Measurements from ENCODE around the gene SDK1. TPM values are rescaled to one million over a fixed set of nuclear protein-coding genes. Genes with fewer than 3 reads are reported as not detected.

SDK1 gene
- total RNA-seq, 2 experiments from 2014 or later, result 0.25 to 0.78 TPM

- no peaks in the 10 kb centered on the region for H3K9me3 Mint-ChIP-seq
These were observed 349.8 kb downstream of the SDK1 start for GRCh38 chr7:3650844-3651243.

GRCh38 chr7:3655635-3656034, 354.6 kb downstream of the SDK1 start:
- H3K4me1 Mint-ChIP-seq (ENCODE audit: low read depth), result no peaks in the 10 kb centered on the region
- H3K36me3 Mint-ChIP-seq (ENCODE audit: low read depth), result no peaks in the 10 kb centered on the region
- DNase-seq, result no peak
- ChIA-PET POLR2A (no interaction called here), CTCF (interaction anchor here (1.3 kb wide), 1 partner anchor 10 kb away, joined by 3 read pairs; no protein-coding TSS in a partner anchor)
- intact Hi-C loops (cut with micrococcal nuclease), result no loop called here
- peaks cover 2% of the 10 kb centered on the region for H3K27me3 Mint-ChIP-seq
- no peak for TF ChIP-seq CTCF (IDR thresholded peaks at IDR 0.05)
- H3K4me3 Mint-ChIP-seq, result no peak overlapping the region
- H3K9me3 Mint-ChIP-seq, result no peaks in the 10 kb centered on the region
- ATAC-seq, result no peak
- H3K27ac Mint-ChIP-seq, result no peak overlapping the region

More at GRCh38 chr7:3650844-3651243, 349.8 kb downstream of the SDK1 start:
- intact Hi-C loops (cut with micrococcal nuclease), result no loop called here
- H3K4me1 Mint-ChIP-seq (ENCODE audit: low read depth), result no peaks in the 10 kb centered on the region
- DNase-seq, result no peak
- H3K36me3 Mint-ChIP-seq (ENCODE audit: low read depth), result no peaks in the 10 kb centered on the region
- H3K27me3 Mint-ChIP-seq, result no peaks in the 10 kb centered on the region
- H3K27ac Mint-ChIP-seq, result no peak overlapping the region
- no peak for TF ChIP-seq CTCF (IDR thresholded peaks at IDR 0.05)
- CTCF ChIA-PET, result no interaction called here
- POLR2A ChIA-PET, result no interaction called here
- no peak overlapping the region for H3K4me3 Mint-ChIP-seq
- no peak for ATAC-seq

GRCh38 chr7:3657206-3657605, 356.2 kb downstream of the SDK1 start:
- intact Hi-C loops (cut with micrococcal nuclease), result no loop called here
- ATAC-seq (no peak), DNase-seq (no peak)
- H3K4me3 Mint-ChIP-seq, result no peak overlapping the region
- H3K36me3 Mint-ChIP-seq (ENCODE audit: low read depth), result no peaks in the 10 kb centered on the region
- no peak overlapping the region for H3K27ac Mint-ChIP-seq
- H3K27me3 Mint-ChIP-seq, result peaks cover 2% of the 10 kb centered on the region
- CTCF ChIA-PET, result no interaction called here
- POLR2A ChIA-PET, result no interaction called here
- H3K9me3 Mint-ChIP-seq, result no peaks in the 10 kb centered on the region
- TF ChIP-seq CTCF (IDR thresholded peaks at IDR 0.05), result no peak
- H3K4me1 Mint-ChIP-seq (ENCODE audit: low read depth), result no peaks in the 10 kb centered on the region

- H3K9me3 Mint-ChIP-seq, result no peaks in the 10 kb centered on the region
- no peaks in the 10 kb centered on the region for H3K27me3 Mint-ChIP-seq
- CTCF ChIA-PET, result no interaction called here
- no peak overlapping the region for H3K4me3 Mint-ChIP-seq
- no peaks in the 10 kb centered on the region for H3K4me1 Mint-ChIP-seq (ENCODE audit: low read depth)
- no peak overlapping the region for H3K27ac Mint-ChIP-seq
- DNase-seq (no peak), ATAC-seq (no peak)
- no peak for TF ChIP-seq CTCF (IDR thresholded peaks at IDR 0.05)
- H3K36me3 Mint-ChIP-seq (ENCODE audit: low read depth), result no peaks in the 10 kb centered on the region
- intact Hi-C loops (cut with micrococcal nuclease), result no loop called here
- POLR2A ChIA-PET, result no interaction called here
These were observed 367.7 kb downstream of the SDK1 start for GRCh38 chr7:3668743-3669142.

- no peak overlapping the region for H3K27ac Mint-ChIP-seq
- no peak for TF ChIP-seq CTCF (IDR thresholded peaks at IDR 0.05)
- DNase-seq (peak; percentile 15), ATAC-seq (peak; percentile 66)
- H3K27me3 Mint-ChIP-seq, result no peaks in the 10 kb centered on the region
- no peak overlapping the region for H3K4me3 Mint-ChIP-seq
- H3K36me3 Mint-ChIP-seq (ENCODE audit: low read depth), result no peaks in the 10 kb centered on the region
- H3K4me1 Mint-ChIP-seq (ENCODE audit: low read depth), result no peaks in the 10 kb centered on the region
- POLR2A ChIA-PET, result no interaction called here
- intact Hi-C loops (cut with micrococcal nuclease), result loop anchor here (5.0 kb wide), 1 partner anchor 369 kb away; the partner anchor contains the start of gene SDK1
- no peaks in the 10 kb centered on the region for H3K9me3 Mint-ChIP-seq
- CTCF ChIA-PET, result no interaction called here
These were observed 369.8 kb downstream of the SDK1 start for GRCh38 chr7:3670898-3671297.

Data from activated CD8-positive, alpha-beta T cell treated with anti-CD3 and anti-CD28 coated beads for 36 hours (primary cell).